Body of pancreas (tissue), 4 donors: Measurements from ENCODE around the gene GCNT2.

Experiments
- CTCF ChIP-seq, 7 experiments: fragments of 450-650 bp in 4 of 7; fragments of 200-600 bp in 3 of 7; sonication (generic) in 3 of 7; IDR thresholded peaks; one replicate each; pipeline ENCODE4 v1.5.1; 2016 to 2019; ENCODE audit warnings: antibody characterized with exemption in 7 of 7
- POLR2A ChIP-seq, 3 donors: fragments of 450-650 bp; IDR thresholded peaks; one replicate each; pipeline ENCODE4 v1.6.1; 2016; ENCODE audit warnings: antibody characterized with exemption in 3 of 3, mild to moderate bottlenecking in 2 of 3

DNA sequence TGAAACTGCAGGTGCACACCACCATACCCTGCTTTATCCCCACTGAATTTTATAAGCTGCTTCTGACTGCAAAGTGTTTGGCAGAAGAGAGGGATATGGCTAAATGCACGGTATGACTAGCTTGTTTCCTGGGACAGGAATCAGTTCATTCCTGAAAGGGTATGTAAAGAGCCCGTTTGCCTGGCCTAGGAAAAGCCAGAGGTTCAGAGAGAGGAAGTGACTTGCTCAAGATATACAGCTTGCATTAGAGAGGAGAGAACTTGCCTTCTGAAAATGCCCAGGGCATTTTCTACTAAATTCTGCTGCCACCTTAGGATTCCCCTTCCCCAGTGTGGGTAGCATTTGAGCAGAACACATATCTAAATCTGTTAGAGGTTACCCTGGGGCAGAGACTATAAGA lies 683 bp upstream of the GCNT2 start:
- TF ChIP-seq POLR2A (IDR thresholded peaks at IDR 0.05) (no peak), CTCF (IDR thresholded peaks at IDR 0.05) (no peak)
